ENCODE results near the gene MAN2B2.
"Not testable (repeated sequence)": the region's sequence is repeated elsewhere in the genome, so short reads cannot be mapped to it uniquely, and the experiment has no call there.

MAN2B2 gene

DNA sequence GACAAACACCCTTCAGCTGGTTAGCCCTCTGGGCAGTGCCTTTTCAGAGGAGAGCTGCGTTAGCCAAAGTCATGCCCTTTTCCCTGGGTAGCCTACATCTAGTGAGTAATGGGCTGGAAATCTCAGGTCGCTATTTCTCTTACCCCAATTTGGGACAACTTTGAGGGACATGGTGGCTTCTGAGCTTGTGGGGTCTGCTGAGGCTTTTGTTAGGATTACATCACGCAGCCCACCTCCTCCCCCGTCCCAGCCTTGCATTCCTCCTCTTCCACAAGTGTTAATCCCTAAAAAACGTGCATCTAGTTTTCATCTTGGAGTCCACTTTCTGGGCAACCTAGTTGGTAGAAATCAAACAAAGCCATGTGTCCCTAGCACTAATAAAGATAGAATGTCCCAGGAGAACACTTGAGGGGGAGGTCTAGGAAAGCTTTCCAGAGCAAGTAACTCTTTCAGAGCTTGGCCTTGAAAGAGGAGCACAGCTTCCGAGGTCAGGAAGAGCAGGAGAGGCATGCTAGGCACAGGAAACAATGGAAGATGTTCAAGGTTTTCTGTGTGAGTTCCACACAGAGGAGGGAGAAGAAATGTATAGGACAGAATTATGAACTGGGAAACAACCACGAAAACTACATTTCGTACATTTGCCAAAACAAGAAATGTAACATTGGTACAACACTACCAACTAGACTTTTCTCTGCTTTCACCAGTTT, 68.3 kb downstream of the MAN2B2 start:
- no peak for DNase-seq (ENCODE audit: low spot score)

DNA sequence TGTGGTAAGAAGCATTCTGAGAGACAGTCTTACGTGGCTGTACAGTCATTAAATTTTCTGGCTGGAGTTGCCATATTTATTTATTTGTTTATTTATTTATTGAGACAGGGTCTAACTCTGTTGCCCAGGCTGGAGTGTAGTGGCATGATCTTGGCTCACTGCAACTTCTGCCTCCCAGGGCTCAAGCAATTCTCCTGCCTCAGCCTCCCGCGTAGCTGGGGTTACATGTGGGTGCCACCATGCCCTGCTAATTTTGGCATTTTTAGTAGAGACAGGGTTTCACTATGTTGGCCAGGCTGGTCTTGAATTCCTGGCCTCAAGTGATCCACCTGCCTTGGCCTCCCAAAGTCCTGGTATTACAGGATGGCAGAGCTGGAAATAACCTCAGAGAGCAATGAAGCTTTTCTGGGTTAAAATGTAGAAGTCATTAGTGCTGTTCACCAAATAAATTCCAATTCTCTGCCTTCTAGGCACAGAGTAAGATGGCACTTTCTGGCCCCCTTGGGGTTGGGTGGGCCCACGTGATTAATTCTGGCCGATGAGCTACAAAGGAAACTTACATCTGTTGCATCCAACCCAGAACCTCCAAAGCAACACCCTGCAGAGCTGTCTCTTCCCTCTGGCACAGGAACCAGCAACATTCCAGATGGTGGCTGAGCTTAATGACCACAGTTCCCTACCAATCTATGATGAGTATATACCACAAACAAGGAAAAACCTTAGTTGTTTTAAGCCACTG, 70.0 kb downstream of the MAN2B2 start:
- DNase-seq (ENCODE audit: low spot score) = no peak

GRCh38 chr4:6647169-6647568, 72.2 kb downstream of the MAN2B2 start:
- DNase-seq (ENCODE audit: low spot score) = no peak

DNA sequence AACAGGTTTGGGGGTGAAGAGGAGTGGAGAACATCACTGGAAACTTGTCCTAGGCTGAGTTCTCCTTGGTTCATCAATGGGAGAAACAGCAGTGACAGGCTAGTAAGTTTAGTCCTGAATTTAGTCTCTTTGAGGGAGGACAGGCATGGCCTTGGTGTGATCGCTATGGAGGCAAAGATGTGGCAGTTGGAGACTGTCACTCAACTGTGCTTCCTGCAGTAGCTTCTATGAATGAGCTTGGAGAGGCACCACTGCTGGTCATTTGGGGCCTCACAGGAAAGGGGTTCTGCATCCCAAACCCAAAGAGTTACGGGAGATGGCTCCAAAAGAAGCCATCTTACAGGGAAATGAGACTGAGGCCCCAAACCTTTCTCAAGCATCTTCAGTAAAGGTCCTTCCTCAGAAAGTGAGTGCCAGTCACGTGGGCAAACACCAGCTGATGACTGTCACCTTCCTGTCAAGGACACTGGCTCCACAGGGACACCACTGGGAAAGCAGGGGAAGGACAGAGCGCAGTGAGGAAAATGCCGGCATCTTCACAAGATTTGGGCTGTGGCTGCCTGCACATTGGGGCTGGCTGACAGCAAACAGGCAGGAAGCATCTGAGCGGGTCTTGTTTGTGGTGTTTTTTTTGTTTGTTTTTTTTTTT, 72.7 kb downstream of the MAN2B2 start:
- no peak for DNase-seq (ENCODE audit: low spot score)

DNA sequence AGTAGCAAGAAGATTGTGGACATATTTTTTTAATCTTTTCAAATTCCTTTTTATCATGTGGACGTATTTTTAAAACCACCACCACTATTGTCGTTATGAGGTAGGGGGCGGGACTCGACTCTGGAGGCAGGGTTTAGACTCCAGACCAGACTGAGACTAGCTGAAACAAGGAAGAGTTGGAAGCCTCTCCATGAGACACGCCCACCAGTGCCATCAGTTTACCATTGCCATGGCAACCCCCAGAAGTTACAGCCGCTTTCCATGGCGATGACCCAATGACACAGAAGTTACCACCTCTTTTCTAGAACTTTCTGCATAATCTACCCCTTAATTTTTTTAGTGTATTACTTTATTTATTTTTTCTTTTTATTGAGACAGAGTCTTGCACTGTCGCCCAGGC, 74.2 kb downstream of the MAN2B2 start:
- no peak for DNase-seq (ENCODE audit: low spot score)

DNA sequence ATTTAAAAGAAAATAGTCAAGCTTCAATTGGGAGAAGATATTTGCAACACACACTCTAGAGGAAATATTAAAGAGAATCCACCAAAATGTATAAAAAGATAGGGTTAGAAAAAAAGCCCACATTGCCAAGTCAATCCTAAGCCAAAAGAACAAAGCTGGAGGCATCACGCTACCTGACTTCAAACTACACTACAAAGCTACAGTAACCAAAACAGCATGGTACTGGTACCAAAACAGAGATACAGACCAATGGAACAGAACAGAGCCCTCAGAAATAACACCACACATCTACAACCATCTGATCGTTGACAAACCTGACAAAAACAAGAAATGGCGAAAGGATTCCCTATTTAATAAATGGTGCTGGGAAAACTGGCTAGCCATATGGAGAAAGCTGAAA, 79.2 kb downstream of the MAN2B2 start:
- not testable (repeated sequence) for DNase-seq (ENCODE audit: low spot score)

GRCh38 chr4:6655291-6655690, 80.3 kb downstream of the MAN2B2 start:
- not testable (repeated sequence) for DNase-seq (ENCODE audit: low spot score)

DNA sequence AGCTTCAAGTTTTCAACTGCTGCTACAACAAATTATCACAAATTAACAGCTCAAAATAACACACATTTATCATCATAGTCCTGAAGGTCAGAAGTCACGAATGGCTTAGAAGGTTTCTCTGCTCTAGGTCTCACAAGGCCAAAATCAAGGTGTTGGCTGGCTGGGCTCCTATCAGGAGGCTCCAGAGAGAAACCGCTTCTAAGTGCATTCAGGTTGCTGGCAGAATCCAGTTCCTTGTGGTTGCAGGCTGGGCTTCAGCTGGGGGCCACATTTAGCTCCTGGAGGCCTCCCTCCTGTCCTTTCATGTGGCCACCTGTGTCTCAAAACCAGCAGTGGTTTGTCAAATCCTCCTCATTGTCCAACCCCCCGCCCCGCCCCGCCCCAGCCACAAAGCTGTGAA, 80.9 kb downstream of the MAN2B2 start:
- no peak for DNase-seq (ENCODE audit: low spot score)

DNA sequence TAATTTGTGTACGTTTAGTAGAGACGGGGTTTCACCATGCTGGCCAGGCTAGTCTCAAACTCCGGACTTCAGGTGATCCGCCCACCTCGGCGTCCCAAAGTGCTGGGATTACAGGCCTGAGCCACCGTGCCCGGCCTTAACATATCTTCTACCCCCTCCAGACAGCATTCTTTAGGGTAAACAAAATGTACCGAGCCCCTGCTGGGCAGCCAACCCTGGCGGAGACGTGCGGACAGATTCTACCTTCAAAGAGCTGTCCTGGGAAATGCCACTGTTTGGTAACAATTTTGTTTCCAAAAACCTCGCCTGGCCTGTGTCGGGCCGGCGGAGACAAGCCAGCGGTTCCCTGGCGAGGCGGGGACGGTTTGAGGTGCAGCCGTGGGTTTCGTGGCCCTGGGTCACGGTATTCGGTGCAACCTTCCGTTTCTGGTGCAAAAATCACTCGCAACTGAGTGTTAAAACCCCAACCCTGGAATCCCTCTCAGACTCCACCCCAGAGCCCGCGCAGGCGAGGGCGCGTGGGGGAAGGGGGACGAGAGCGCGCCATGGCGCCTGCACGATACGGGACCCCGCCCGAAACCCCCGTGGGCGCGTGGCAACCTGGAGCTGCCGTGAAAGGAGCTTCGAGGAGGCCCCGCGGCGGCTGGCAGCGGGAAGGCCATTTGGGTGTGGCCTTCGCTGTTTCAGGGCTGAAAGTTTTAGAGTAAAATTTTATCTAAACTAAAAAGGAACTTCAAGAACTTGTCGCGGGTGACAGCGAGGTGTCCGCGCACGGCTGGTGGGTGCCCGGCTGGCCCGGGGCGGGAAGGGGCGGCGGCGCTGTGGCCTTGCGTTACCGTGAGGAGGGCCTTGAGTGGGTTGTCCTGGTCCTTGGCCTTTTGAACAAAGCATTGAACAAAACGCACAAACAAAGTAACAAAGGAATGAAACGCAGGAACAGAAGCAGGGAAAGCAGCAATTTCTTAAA, 82.5 kb downstream of the MAN2B2 start:
- no peak for DNase-seq (ENCODE audit: low spot score)

DNA sequence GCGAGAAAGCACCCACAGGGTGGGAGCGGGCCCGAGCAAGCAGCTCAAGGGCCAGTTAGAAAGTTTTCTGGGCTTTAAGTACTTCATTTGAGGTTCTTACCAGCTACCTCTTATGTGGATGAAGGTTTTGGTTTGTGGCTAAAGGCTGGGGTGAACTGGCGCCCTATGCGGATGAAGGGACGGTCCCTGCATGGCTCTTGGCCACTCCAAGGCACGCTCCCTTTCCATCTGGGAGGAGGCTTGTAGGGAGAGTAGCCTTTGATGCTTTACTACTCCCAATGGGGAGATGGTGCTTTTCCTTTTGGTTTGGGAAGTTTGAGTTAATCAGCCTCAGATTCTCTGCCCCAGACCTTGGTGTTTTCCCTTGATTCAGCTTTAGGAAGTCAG, 83.2 kb downstream of the MAN2B2 start:
- DNase-seq (ENCODE audit: low spot score) = no peak

GRCh38 chr4:6658597-6659075, 83.6 kb downstream of the MAN2B2 start:
- peak; percentile 41 for DNase-seq (ENCODE audit: low spot score)

DNA sequence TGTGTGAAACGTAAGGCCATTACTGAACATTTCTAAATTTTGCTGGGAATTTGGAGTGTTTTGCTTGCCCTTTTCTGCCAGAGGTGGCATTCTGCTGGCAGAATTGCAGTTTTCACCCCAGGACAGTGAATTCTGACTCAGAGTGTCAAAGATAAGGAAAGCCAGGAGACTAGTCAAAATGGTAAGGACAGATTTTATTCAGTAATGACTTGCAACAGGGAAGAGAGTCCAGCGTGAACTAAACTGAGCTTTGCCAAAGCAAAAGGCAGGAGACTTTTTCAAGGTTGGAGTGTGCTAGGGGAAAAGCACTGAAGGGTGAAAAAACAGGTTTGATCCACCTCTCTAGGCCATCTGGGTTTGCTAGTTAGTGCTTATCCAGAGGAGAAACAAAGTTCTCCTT, 84.9 kb downstream of the MAN2B2 start:
- no peak for DNase-seq (ENCODE audit: low spot score)

GRCh38 chr4:6660430-6660829, 85.4 kb downstream of the MAN2B2 start:
- no peak for DNase-seq (ENCODE audit: low spot score)

- DNase-seq (ENCODE audit: low spot score) = no peak
These were observed 87.6 kb downstream of the MAN2B2 start for GRCh38 chr4:6662591-6662990.

- DNase-seq (ENCODE audit: low spot score) = no peak
These were observed 88.8 kb downstream of the MAN2B2 start for GRCh38 chr4:6663596-6664393.

- no peak for DNase-seq (ENCODE audit: low spot score)
These were observed 90.3 kb downstream of the MAN2B2 start for GRCh38 chr4:6665320-6665654.

DNA sequence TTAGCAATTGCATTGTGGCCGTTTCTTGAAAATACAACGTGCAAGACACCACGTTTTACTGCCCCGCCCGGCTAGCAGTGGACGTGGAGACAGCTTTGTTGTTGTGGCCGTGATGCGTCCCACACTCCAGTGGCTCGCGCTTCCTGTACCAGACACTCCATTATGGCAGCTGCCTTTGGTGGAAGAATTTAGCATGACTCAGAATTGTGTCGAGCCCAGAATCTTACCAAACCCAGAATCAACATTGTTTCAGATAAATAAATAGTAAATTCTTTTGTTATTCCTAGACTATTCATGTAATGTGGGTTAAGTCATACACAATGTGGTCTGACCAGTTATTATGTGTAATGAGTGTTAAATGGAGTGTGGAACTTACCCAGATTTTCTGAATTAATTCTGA, 93.4 kb downstream of the MAN2B2 start:
- DNase-seq (ENCODE audit: low spot score) = peak; percentile 49

DNA sequence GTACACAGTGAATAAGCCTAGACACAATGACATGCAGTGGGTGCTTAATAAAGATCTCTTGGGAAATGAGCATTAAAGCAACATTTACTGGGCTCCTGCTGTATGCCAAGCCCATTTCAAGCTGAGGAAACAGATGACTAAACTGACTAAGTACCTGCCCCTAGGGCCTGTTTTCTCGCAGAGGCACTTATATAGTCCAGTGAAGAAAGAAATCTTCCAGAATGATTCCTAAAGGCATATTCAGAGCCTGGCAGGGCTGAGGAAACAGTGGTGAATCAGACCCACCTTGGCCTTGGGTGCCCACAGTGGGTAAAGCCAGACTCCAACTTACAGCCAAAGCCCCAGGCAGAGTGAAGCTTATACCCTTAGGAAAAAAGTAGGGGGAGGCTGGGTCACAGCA, 96.7 kb downstream of the MAN2B2 start:
- no peak for DNase-seq (ENCODE audit: low spot score)

GRCh38 chr4:6672131-6672530, 97.1 kb downstream of the MAN2B2 start:
- DNase-seq (ENCODE audit: low spot score) = no peak

DNA sequence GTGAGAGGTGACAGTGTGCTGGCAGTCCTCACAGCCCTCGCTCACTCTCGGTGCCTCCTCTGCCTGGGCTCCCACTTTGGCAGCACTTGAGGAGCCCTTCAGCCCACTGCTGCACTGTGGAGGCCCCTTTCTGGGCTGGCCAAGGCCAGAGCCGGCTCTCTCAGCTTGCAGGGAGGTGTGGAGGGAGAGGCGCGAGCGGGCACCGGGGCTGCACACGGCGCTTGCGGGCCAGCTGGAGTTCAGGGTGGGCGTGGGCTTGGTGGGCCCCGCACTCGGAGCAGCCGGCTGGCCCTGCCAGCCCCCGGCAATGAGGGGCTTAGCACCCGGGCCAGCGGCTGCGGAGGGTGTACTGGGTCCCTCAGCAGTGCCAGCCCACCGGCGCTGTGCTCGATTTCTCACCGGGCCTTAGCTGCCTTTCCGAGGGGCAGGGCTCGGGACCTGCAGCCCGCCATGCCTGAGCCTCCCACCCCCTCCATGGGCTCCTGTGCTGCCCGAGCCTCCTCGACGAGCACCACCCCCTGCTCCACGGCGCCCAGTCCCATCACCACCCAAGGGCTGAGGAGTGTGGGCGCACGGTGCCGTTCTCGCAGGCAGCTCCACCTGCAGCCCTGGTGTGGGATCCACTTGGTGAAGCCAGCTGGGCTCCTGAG, 97.7 kb downstream of the MAN2B2 start:
- not testable (repeated sequence) for DNase-seq (ENCODE audit: low spot score)

All from AG08395 (cell line).